ENCODE results near the gene TMEM258.

Gene TMEM258

DNA sequence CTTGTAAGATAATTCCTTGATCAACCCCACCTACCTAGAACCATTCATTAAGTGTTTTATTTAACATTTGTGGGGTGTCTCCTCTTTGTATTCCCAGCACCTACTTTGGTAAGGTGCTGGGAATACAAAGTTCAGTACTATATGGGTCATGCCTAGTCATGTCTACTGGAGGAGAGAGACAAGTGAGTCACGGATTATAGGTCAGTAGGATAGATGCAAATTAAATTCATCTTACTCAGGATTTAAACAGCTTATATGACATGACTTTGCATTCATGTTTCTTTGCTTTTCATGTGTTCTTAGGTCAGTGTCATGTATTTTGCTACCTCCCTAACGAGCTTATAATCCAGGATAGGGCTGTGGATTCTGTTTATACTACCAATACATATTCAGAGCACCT lies 27.8 kb upstream of the TMEM258 start:
- DNase-seq: peak; percentile 5

DNA sequence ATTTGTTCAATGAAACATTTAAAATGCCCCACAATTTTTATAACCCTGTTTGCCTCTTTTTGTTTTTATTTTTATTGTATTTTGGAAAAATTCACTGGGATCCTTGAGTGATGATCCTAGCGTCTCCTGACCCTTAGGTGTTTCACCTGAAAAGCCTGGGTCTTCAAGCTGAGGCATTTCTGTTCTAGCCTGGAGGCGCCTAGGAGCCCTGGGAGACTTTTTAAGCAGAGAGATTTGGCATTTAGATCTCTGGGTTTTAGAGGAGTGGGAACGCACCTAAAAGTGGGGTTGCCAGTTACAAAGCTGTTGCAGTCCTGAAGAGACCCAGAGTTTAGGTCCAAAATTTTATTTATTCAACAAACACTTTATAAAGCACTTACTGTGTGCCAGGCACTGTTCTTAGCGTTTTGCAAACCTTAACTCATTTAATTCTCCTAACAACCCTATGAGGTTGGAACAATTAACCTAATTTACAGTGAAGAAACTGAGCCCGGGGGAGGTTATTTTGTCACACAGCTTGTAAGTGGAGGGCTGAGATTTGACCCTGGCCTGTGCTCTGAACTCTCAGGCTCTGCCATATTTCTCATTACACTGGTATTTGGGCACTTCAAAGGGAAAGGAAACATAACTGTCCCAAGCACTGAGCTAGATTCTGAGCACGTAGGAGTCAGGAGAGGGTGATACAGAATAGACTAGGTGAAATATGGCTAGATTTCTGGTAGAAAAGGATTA lies 25.2 kb upstream of the TMEM258 start:
- DNase-seq: no peak

DNA sequence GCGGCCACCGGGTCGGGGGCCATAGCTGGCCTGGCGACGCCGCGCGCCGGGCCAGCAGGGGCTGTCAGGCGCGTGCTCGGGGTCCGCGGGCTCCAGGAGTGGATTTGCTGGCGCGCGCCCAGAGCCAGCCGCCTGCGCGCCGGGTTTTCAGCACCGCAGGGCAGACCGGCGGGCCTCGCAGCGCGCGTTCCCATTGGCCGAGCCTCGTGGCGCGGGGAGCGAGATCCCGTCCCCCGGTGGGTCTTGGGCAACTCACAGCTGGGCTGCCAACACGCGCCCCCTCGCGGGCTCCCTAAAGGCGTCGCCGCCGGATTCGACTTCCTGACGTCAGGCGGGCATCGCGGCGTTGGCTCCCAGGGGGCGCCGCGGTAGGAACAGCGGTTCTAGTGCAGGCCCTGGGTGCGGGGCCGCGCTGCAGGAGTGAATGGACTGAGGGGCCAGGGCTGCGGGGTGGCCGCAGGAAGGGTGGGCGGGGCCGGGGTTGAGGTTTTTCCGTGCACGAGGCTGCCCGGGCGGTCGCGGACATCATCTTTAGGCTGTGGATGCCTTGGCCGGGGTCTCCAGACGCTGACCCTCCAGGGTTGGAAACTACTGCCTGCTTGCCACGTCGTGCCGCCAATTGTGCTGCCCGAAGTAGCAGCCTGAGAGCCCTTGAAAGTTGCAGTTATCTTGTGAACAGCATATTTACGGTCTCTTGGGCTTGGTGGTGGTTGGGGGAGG lies 24.5 kb upstream of the TMEM258 start, which contains the start of gene FADS1:
Gene FADS1, minus strand, starts transcription at position 268 of the 720 bp plus-strand sequence. Its CDS starts 74 bp downstream, at position 194.
- peak; percentile 94 for DNase-seq

DNA sequence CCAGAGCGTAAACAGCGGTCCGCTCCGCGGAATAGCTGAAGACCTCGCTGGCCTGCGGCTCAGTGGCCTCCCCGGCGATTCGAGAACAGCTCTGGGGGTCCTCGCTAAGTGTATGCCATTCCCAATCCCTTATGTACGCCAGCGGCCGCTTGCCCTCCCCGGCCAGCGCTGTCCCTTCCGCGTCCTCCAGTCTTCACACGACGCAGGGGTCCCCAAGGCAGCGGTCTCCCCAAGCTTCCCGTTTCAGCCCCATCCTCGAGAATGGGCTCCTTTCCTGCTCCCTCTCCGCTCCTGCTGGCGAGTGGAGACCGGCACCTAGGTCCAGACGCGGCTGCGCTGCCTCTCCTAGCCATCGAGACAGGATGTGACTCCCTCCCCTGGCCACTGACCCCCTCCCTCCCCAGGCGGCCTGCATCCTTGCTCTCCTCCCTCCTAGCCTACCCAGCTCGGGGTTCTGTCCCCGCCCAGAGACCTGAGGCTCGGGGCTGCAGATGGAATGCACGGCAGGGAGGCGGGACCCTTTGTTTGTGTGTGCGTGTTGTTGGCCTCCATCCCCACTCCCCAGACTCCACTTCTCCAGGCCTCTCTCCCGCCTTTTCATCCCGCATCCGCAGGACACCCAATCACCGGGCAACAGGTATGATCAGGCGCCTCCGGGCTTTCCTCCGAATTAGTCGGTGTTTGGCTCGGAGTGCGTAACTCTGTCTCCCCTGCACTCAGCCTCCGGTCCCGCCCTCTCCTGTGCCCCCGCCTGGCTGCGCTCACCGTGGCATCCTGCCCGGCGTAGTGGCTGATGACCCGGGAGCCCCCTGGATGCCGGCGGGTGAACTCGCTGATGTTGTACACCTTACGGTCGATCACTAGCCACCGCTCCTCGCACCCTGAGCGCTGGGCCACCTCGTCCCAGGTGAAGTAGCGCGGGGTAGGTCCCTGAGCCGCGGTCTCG lies 23.7 kb upstream of the TMEM258 start:
- peak; percentile 58 for DNase-seq

DNA sequence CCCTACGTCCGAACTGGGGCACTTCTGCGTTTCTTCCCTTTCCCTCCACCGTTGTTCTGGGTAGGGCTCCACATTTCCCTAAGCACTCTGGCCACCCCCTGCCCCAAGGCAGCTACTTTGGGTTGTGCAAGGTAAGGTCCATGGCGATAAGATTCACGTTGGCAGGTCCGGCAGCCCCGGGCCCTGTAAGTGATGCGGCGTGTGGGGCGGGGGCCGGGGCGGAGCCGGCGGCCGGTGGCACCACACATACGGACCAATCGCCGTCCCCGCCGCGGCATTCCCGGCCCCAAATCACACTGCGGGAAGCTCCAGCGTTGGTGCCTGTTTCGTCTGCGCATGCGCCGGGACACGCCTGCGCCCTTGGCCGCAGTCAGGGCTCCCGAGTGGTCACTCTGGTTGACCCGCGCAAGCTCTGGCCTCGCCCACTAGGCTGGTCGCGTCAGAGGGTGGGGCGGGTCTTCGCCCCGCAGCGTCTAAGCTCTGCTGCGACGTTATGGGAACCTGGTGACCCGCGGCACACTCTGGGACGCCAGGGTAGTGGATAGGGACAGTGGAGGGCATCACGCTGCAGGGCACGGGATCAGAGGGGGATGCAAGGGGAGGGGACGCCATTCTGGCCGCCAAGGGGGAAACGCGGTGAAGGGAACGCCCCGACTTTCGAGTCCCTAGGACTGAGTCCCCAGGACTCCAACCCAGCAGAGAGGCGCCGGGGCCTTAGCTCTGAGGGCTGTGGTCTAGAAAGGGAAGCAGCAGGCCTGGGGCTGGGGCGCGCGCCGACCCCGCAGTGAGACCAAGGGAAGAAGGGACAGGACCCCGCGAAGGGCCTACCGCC lies 22.8 kb upstream of the TMEM258 start:
- peak; percentile 91 for DNase-seq

DNA sequence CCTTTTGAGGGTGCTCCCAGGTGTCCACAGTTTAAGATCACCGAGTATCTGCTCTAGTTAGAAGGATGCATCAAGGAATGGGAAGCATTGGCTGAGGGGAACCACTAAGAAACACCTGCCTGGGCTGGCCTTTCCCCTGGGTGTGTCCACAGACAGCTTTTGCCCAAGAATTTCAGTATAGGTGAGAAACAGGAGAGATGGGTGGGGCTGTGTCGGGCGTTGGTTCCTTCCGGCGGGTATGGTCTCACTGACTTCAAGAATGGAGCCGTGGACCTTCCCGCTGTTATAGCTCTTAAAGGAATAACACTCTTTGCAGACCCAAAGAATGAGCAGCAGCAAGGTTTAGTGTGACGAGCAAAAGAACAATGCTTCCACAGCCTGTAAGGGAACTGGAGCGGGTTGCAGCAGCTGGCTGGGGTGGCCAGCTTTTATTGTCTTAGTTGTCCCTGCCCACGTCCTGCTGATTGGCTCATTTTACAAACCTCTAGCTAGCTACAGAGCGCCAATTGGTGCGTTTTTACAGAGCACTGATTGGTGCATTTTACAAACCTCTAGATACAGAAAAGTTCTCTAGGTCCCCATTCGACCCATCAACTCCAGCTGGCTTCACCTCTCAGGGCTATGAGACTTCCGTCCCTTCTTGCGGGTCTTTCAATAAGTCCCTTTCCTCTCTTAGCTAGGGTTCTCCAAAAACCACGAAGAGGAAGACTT lies 22.0 kb upstream of the TMEM258 start:
- DNase-seq: peak; percentile 43

DNA sequence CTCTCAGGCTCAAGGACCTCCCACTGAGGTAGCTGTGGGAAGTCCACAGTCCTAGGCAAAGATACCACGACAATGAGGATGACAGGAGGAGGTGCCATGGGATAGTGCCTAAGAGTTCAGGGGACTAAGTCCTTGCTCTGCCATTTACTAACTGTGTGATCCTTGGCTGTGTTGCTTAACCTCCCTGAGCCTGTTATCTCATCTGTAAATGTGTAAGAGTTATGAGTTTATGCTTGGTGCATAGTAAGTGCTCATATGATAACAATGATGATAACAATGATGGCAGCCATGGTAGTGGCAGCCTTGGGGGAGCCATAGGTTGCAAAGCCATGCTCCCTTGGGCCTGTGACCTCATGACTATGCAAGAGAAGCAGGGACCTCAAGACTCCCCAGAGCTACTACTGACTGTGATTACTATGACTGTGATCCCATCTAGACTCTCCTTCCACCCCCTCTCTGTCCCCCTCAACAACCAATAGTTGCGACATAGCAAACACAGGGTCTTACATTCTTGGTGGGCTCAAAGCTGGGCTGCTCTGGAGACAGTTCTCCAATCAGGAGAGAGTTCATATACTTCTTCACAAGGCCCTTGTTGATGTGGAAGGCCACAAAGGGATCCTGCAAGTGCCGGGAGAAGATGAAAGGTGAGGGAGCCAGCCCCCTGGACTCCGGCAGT lies 20.5 kb upstream of the TMEM258 start:
- DNase-seq: no peak

DNA sequence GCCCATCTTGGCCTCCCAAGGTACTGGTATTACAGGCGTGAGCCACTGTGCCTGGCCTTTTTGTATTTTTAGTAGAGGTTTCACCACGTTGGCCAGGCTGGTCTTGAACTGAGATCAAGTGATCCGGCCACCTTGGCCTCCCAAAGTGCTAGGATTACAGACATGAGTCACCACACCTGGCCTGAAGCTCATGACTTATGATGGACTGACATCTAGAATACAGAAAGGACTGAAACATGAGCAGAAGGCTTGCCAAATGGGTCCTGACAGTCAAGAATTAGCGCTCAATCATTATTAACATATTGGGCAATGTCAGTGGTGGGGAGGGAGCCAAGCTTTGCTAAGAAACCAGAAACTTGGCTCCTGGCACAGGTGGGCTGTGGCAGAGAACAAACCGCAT lies 19.4 kb upstream of the TMEM258 start:
- DNase-seq: no peak

DNA sequence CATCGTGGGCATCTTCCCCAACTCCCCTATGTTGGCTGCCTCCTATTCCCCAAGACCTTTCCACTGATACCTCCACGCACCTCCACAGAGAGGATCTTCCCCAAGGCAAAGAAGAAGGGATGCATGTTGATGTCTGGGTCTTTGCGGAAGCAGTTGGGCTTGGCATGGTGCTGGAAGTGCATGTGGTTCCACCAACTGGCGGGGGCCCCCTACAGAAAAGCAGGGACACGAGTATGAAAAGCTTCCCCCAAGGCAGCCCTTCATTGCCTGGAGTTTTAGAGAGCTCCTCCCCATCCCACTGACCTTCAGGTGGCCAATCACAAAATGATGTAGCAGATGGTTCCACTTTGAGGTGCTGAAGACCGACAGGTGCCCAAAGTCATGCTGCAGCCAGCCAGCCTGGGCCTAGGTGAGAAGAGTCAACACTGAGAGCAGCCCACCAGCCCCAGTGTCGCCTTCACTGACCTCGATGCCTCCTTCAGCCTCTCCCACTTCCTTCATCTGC lies 18.3 kb upstream of the TMEM258 start:
- DNase-seq: no peak

DNA sequence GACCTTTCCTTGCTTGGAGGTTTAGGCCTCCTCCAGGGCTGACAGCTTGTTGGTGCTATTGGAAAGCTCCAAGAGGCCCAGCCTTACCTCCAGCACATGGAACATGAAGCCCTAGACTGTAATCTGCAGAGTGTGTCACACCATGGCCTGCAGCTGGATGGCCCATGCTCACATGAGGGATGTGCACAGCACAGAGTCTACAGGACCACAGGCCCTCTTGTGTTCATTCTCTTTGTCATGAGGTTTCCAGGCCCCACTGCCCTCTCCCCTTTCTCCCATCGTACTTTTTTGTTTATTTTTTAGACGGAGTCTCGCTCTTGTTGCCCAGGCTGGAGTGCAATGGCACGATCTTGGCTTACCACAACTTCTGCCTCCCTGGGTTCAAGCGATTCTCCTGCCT lies 14.4 kb upstream of the TMEM258 start:
- DNase-seq: no peak

DNA sequence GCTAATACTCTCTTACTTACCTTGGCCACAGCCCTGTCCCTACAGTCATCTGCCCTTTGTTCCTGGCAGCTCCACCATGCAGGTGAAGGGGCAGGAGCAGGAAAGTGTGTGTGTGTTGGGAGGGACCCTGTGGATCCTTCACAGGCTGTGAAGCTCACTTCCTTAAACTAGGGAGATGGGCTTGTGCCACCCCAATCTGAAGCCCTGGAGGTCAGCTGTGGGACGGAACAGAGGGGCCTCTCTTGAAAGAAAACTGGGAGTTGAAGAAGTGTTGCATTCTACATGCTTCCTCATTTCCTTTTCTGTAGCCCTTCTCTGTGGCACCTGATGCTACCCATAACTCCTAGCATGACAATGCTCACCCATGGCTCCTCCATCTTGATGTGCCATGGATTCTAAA lies 12.7 kb upstream of the TMEM258 start:
- DNase-seq: no peak

DNA sequence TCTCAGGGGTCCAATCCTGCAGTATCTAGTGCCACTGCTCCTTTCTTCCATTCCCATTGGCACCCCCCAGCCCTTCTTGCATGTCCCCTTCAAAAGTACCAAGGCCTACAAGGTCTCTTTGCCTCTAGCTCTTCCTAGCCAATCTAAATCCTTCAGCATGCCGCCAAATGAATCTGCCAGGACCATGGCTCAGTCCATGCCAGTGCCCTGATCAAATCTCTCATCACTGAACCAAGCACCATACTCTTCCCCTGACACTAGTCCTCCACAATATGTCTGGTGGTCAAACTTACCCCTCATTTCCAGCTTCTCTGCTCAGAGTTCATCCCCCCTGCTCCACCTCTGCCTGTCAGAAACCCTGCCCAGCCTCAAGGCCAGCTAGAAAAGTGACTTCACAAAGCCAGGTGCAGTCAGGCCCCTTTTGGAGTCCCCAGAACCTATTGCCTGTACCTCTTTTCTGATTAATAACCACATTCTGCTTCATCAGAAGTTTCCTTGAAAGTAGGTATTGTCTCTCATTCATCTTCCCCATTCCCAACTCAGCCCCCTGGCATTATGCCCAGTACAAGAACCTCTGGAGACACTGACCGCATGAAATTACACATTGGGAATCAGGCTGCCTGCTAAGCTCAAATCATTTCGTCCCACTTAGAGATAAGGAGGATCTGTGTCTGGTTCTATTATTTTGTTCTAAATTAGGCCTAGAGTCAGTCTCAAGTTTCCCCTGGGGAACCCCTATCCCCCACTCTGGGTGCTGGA lies 11.7 kb upstream of the TMEM258 start:
- peak; percentile 9 for DNase-seq

DNA sequence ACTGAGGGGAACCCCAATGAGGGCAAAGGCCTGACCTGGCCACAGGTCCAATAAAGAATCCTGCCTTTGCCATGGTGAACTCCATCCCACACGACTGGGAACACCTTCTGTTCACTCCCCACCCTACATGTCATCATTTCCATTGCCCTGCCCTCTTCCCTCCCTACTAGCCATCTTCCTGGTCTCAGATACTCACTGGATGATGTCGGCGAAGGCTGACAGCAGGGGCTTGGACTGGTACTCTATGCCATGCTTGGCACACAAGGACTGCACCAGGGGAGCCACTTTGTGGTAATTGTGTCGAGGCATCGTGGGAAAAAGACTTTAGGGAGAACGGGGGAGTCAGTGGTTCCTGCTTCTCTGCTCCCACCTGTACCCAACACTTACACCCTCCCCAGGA lies 10.2 kb upstream of the TMEM258 start:
- DNase-seq: no peak

DNA sequence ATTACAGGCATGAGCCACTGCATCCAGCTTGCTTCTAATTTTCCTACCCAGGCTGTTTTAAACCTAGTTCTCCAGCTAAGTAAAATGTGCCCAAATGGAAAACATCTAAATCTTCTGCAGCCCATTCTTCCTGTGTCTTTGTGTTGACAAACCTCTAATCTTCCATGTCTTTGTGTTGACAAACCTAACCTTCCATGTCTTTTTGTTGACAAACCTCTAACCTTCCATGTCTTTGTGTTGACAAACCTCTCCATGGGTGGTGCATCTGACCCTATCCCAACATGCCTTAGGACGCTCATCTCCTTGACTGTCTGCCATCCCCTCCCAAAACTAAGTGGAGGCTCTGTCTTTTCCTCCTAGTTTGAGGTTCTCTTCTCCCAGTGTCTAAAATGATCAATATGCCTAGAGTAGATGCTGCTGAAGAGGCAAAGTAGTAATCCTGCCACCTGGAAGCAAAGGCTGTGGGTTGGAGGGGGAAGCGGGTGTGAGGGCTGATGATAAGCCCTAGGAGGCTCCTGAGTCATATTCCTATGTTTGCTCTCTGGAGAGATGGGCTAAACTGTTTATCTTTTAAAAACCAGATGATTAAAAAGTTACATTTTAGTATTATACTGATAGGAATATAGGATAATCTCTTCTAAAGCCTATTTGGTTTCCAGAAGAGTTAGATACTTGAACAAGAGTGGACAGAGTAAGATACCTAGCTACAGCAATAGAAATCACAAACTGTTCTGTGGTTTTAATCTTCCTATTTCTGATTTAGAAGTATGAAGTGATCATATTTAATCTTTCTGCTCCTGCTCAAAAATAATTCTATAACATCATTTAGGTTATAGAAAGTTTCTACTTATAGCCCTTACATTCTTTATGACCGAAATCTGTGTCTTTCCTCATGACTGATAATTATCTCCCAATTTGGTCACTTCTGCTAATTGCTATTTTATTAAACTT lies 8.2 kb upstream of the TMEM258 start:
- no peak for DNase-seq

DNA sequence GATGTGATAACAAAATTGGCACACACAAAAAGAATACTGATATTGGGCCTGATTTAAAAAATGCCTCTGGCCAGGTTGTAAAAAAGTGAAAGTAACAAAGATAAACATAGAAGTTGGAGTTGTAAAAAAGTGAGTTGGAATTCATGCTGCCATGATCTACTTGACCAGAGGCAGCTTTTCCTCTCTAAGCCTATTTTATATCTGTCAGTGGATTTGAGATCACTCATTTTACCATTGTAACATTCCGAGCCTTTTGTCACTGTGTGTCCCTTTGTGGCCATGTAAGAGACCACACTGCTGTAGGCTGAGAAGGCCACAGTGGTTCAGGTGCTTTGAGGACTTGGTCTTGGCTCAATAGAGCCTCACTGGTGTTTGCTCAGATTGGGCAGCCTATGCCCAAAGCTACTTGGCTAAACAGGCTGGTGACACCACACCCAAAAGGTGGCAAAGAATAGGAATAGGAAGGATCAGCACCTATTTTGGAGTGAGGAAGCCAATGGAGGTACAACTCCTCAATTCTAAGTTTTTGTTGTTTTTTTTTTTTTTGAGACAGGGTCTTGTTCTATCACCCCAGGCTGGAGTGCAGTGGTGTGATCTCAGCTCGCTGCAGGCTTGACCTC lies 7.4 kb upstream of the TMEM258 start:
- DNase-seq: no peak

DNA sequence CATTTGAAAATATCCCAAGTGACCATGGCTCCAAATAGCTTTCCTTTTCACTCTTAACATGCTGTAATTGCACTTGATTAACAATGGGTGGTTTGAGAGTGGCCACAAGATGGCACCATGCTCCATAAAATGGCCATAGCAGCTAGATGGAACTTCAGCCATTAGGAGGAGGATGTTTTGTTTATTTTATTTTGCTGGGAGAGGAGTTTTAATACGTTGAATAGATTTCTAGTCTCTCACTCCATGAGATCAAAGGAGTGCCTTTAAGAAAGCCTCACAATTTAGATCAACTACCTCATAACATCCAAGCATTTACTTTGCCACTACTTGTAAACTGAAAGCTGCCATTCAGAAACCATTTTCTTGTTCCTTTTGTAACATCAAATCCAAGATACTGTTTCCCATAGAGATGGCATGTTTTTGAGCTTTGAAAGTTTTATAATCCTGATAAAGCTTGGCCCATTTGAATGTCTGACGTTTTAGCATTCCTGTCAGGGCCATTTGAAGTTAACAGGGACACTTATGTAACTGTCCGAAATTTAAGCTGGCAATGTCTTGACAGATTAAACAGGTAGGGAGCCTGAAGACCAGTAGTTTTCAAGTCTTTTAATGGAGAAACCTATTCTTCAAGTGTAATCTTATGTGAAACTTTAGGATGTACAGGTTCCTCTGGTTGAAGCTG lies 5.0 kb upstream of the TMEM258 start:
- DNase-seq: peak; percentile 81

DNA sequence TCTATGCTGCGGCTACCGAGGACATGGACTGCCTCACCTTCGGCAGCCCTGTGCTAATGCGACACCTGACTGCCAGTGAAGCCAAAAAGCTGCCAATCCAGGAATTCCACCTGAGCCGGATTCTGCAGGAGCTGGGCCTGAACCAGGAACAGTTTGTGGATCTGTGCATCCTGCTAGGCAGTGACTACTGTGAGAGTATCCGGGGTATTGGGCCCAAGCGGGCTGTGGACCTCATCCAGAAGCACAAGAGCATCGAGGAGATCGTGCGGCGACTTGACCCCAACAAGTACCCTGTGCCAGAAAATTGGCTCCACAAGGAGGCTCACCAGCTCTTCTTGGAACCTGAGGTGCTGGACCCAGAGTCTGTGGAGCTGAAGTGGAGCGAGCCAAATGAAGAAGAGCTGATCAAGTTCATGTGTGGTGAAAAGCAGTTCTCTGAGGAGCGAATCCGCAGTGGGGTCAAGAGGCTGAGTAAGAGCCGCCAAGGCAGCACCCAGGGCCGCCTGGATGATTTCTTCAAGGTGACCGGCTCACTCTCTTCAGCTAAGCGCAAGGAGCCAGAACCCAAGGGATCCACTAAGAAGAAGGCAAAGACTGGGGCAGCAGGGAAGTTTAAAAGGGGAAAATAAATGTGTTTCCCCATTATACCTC lies 3.6 kb upstream of the TMEM258 start:
- no peak for DNase-seq
